K562 (cell line): ENCODE data around the gene MICOS13. TPM values are rescaled to one million over a fixed set of nuclear protein-coding genes. Genes with fewer than 3 reads are reported as not detected.

Source experiments
- ARID3B ChIP-seq: fragments of 250-450 bp; sonication (Bioruptor Pico); IDR thresholded peaks from 2 replicates; pipeline ENCODE4 v1.4.0; 2020; ENCODE audit warnings: borderline replicate concordance
- CREB1 ChIP-seq, 2 experiments: sonication (generic) in 1 of 2; formaldehyde crosslinking in 1 of 2; IDR thresholded peaks; 2 replicates each; pipeline versions ENCODE4 v1.6.1 to v1.8.0; 2012 to 2022; ENCODE audit warnings: inconsistent platforms in 1 of 2, mild to moderate bottlenecking in 1 of 2, missing genetic modification reagents in 1 of 2, moderate library complexity in 1 of 2
- GATAD2B ChIP-seq: fragments of 450-650 bp; IDR thresholded peaks from 2 replicates; pipeline ENCODE4 v1.6.1; 2017; ENCODE audit warnings: mild to moderate bottlenecking, borderline replicate concordance
- HCFC1 ChIP-seq: IDR thresholded peaks from 2 replicates; pipeline ENCODE4 v1.6.1; 2012; ENCODE audit warnings: low read depth, low read length, improper control_type of control experiment
- MECOM ChIP-seq: fragments of 250-450 bp; sonication (Bioruptor Pico); IDR thresholded peaks from 2 replicates; pipeline ENCODE4 v1.8.0; 2022; ENCODE audit warnings: inconsistent platforms
- TEAD2 ChIP-seq: fragments of 450-650 bp; IDR thresholded peaks from 2 replicates; pipeline ENCODE4 v1.6.1; 2016; ENCODE audit warnings: missing genetic modification characterization, control low read depth, missing compliant biosample characterization
- THRB ChIP-seq: fragments of 450-650 bp; formaldehyde crosslinking; conservative IDR thresholded peaks from 2 replicates; pipeline ENCODE4 v1.4.0; 2022; ENCODE audit warnings: mild to moderate bottlenecking, missing genetic modification characterization
- ZBTB17 ChIP-seq: fragments of 450-650 bp; formaldehyde crosslinking; IDR thresholded peaks from 2 replicates; pipeline ENCODE4 v1.4.0; 2020; ENCODE audit warnings: mild to moderate bottlenecking
- ZBTB5 ChIP-seq: fragments of 450-650 bp; IDR thresholded peaks from 2 replicates; pipeline ENCODE4 v1.6.1; 2017; ENCODE audit warnings: antibody characterized with exemption
- ZMIZ1 ChIP-seq, 2 experiments: fragments of 150-350 bp in 1 of 2; IDR thresholded peaks; 2 replicates each; pipeline ENCODE4 v1.6.1; 2012 to 2016; ENCODE audit warnings: low read depth in 2 of 2, low read length in 2 of 2, mild to moderate bottlenecking in 1 of 2, moderate library complexity in 1 of 2
- ZNF655 ChIP-seq: fragments of 250-450 bp; sonication (Bioruptor Pico); IDR thresholded peaks from 2 replicates; pipeline ENCODE4 v1.5.0; 2021
- ZNF717 ChIP-seq: fragments of 250-450 bp; sonication (Bioruptor Pico); IDR thresholded peaks from 2 replicates; pipeline ENCODE4 v1.5.0; 2021
- polyA plus RNA-seq, 8 experiments: library from polyadenylated mRNA; depleted of rRNA in 4 of 8; stranded (reverse) in 5 of 8; unstranded in 3 of 8; fragments of >200 nt; fragmentation: Nextera tagmentation in 2 of 8; fragmentation: Illumina TruSeq in 1 of 8; extraction: Ambion mirVana in 2 of 8; extraction: Trizol in 1 of 8; gene quantifications; 2 replicates each; pipeline versions ENCODE4 v1.2.1 to v1.2.3, GENCODE V29; 2011 to 2014; ENCODE audit warnings: inconsistent platforms in 1 of 8, missing spikeins in 1 of 8
- total RNA-seq, 7 experiments: library from RNA; depleted of rRNA in 6 of 7; stranded (reverse); fragments of >200 nt in 6 of 7; fragmentation: Illumina TruSeq in 2 of 7; extraction: Trizol in 2 of 7; gene quantifications; 2 replicates each; pipeline versions ENCODE4 v1.2.1 to v1.2.3, GENCODE V29; 2011 to 2021; ENCODE audit warnings: low replicate concordance in 1 of 7
- TF ChIP-seq, protein P1 (sequence below): fragments of 250-450 bp; sonication (Bioruptor Pico); IDR thresholded peaks from 2 replicates; pipeline ENCODE4 v1.5.0; 2021; ENCODE audit warnings: mild to moderate bottlenecking, borderline replicate concordance

Gene MICOS13
- total and polyA plus RNA-seq, 9 of the 15 experiments (the other 6 are each of a cell fraction or from before 2014, with no cell fraction given), result 15.5 to 220 (median 49.4) TPM

DNA sequence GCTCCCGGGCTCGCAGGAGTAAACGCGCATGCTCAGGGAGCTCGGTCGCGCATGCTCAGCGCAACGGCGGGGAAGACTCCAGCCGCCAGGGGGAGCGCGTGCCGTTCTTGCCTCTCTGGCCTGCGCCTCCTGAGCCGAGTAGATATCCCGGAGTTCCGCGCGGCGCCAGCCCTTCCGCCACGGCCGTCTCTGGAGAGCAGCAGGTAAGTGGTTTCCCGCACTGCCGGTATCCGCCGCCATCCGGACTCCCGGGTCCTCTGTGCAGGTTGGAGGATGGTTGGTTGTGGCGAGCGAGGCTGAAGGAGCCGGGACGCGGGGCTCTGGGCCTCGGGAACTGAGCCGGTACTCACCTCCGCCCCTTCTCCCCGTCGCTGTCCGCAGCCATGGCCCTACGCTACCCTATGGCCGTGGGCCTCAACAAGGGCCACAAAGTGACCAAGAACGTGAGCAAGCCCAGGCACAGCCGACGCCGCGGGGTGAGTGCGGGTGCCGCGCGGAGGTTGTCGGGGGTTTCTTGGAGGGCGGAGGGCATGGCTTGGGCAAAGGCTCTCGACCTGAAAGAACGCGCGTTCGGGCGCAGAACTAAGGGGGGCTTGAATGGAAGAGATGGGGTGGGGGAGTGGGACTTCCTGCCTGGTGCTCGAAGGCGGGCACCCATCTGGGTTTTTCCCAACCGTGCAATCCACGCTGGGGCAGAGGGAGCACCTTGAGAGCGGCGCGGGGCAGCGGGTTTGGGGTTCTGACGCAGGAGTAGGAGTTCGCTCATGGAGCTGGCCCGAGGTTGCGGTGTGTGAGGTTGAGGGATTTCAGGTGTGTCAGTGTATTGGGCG lies 10.0 kb upstream of the MICOS13 start, which contains the start of gene RPL36 (continued):
- TF ChIP-seq ZBTB17 (peak; percentile 68), ZMIZ1 (IDR thresholded peaks at IDR 0.05; ENCODE audit: low read depth in 2 of 2, low read length in 2 of 2) (peak in 1 of 2 experiments; percentile 15; a peak in 1 of 4 replicates), TEAD2 (no peak), MECOM (CRISPR knock-in tag) (no peak), ZNF717 (no peak), ZBTB5 (no peak; the same call in 1 of the 2 replicates), ARID3B (CRISPR knock-in tag) (0 out of 2 replicates have a peak, but pooled peaks have one; percentile 24), GATAD2B (0 out of 2 replicates have a peak, but pooled peaks have one; percentile 36), CREB1 (IDR thresholded peaks at IDR 0.05) (peak; percentile 36; the same call in 1 of the 2 replicates), CREB1 (CRISPR knock-in tag; IDR thresholded peaks at IDR 0.05) (peak; percentile 66), ZNF655 (no peak), THRB (peak; percentile 27; the same call in 1 of the 2 replicates), HCFC1 (peak; percentile 79)
- TF ChIP-seq, protein P1, sequence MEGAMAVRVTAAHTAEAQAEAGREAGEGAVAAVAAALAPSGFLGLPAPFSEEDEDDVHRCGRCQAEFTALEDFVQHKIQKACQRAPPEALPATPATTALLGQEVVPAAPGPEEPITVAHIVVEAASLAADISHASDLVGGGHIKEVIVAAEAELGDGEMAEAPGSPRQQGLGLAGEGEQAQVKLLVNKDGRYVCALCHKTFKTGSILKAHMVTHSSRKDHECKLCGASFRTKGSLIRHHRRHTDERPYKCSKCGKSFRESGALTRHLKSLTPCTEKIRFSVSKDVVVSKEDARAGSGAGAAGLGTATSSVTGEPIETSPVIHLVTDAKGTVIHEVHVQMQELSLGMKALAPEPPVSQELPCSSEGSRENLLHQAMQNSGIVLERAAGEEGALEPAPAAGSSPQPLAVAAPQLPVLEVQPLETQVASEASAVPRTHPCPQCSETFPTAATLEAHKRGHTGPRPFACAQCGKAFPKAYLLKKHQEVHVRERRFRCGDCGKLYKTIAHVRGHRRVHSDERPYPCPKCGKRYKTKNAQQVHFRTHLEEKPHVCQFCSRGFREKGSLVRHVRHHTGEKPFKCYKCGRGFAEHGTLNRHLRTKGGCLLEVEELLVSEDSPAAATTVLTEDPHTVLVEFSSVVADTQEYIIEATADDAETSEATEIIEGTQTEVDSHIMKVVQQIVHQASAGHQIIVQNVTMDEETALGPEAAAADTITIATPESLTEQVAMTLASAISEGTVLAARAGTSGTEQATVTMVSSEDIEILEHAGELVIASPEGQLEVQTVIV (CRISPR knock-in tag), result no peak
